Endodermal cell (in vitro differentiated cells): ENCODE results near the gene SLC5A10. TPM values are rescaled to one million over a fixed set of nuclear protein-coding genes. Genes with fewer than 3 reads are reported as not detected.
"Not testable (repeated sequence)": the region's sequence is repeated elsewhere in the genome, so short reads cannot be mapped to it uniquely, and the experiment has no call there.

Experiments
- DNase-seq: peaks from one replicate; pipeline ENCODE4 v3.0.0-alpha.2; 2017
- H3K27ac ChIP-seq: 2 replicates; pipeline ENCODE4 v1.5.1; 2013; ENCODE audit warnings: mild to moderate bottlenecking, low read depth, low read length, moderate library complexity
- H3K27me3 ChIP-seq: 2 replicates; pipeline ENCODE4 v1.6.1; 2013; ENCODE audit warnings: mild to moderate bottlenecking, low read length, moderate library complexity; ENCODE audit not compliant: insufficient read depth, control insufficient read depth, poor library complexity, severe bottlenecking
- H3K36me3 ChIP-seq: 2 replicates; pipeline ENCODE4 v1.7.0; 2013; ENCODE audit warnings: mild to moderate bottlenecking, low read length, moderate library complexity; ENCODE audit not compliant: control insufficient read depth, insufficient read depth
- H3K4me1 ChIP-seq: one replicate; pipeline ENCODE4 v1.7.0; 2013; ENCODE audit warnings: low read length; ENCODE audit not compliant: control insufficient read depth, insufficient read depth
- H3K4me3 ChIP-seq: 2 replicates; pipeline ENCODE4 v1.5.1; 2013; ENCODE audit warnings: mild to moderate bottlenecking, low read length, moderate library complexity
- H3K9ac ChIP-seq: 2 replicates; pipeline ENCODE4 v1.6.1; 2013; ENCODE audit warnings: mild to moderate bottlenecking, low read length, moderate library complexity; ENCODE audit not compliant: poor library complexity, severe bottlenecking; ENCODE audit errors: extremely low read depth
- H3K9me3 ChIP-seq: 2 replicates; pipeline ENCODE4 v1.6.1; 2013; ENCODE audit warnings: mild to moderate bottlenecking, low read length, moderate library complexity; ENCODE audit not compliant: control insufficient read depth
- H3K27ac Mint-ChIP-seq: 2 replicates; pipeline ENCODE4 v1.8.0; 2020; ENCODE audit warnings: mixed read lengths
- H3K27me3 Mint-ChIP-seq: 2 replicates; pipeline ENCODE4 v1.8.0; 2021; ENCODE audit warnings: mild to moderate bottlenecking, mixed read lengths; ENCODE audit not compliant: insufficient read depth
- H3K36me3 Mint-ChIP-seq: 2 replicates; pipeline ENCODE4 v1.8.0; 2020; ENCODE audit warnings: low read depth, mixed read lengths
- H3K4me1 Mint-ChIP-seq: 2 replicates; pipeline ENCODE4 v1.8.0; 2020; ENCODE audit warnings: mixed read lengths
- H3K4me3 Mint-ChIP-seq: 2 replicates; pipeline ENCODE4 v1.8.0; 2020; ENCODE audit warnings: mild to moderate bottlenecking, moderate library complexity, mixed read lengths
- H3K9me3 Mint-ChIP-seq: 2 replicates; pipeline ENCODE4 v1.8.0; 2020; ENCODE audit warnings: mild to moderate bottlenecking, mixed read lengths
- WGBS, 2 experiments: methylation state at CpG; one replicate each; pipeline versions ENCODE4 v1.1.5 to v1.1.7; 2013; ENCODE audit warnings: missing lambda C conversion rate in 2 of 2, mixed read lengths in 1 of 2; ENCODE audit not compliant: insufficient coverage in 1 of 2, insufficient read length in 1 of 2; 5-methylcytosine and 5-hydroxymethylcytosine counted together
- total RNA-seq, 2 donors: library from RNA; stranded (reverse); fragmentation: NEBNext Ultra II Directional in 1 of 2; extraction: Animal tissue kit (Norgen Biotek cat#: 25700) in 1 of 2; gene quantifications; 2 replicates in 1 of 2; 3 replicates in 1 of 2; pipeline ENCODE4 v1.2.1, GENCODE V29; 2021

SLC5A10 gene
- total RNA-seq, 2 donors from 2014 or later: 0.11 to 0.29 TPM

DNA sequence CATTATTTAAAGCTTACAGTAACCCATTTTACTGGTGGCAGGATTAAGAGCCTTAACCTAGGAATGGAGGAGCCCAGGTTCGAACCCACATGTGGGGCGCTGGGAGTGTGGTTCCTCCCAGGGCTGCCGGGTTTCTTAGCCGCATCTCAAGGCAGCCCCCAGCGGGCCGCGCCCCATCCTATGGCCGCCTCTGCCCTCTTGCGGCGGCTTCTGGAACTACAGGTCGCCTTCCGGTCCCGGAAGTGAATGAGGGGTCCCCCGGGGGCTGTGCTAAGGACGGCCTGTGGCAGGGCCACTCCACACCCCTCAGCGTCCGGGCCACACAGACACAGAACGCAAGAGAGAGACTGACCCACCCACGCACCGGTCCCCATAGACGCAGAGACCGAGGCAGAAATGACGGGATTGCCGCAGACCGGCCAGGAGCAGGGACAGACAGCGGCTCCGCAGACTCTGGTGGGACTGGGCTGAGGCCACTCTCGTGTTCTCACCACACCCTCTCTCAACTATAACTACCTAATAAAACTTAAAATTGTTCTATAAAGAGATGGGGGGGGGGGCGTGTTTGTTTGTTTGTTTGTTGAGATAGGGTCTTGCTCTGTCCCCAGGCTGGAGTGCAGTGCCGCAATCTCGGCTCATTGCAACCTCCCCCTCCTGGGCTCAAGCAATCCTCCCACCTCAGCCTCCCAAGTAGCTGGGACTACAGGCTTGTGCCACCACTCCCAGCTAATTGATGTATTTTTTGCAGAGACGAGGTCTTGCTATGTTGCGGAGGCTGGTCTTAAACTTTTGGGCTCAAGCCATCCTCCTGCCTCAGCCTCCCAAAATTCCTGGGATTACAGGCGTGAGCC lies 118.6 kb downstream of the SLC5A10 start:
- H3K27ac Mint-ChIP-seq, H3K9me3 ChIP-seq, H3K36me3 ChIP-seq, H3K9ac ChIP-seq, H3K4me3 Mint-ChIP-seq, H3K4me1 ChIP-seq, DNase-seq, H3K36me3 Mint-ChIP-seq, H3K4me1 Mint-ChIP-seq, H3K9me3 Mint-ChIP-seq, H3K27ac ChIP-seq, H3K4me3 ChIP-seq, H3K27me3 Mint-ChIP-seq, H3K27me3 ChIP-seq: not testable (repeated sequence)
- no CpG with 5 or more reads among the region's 34 CpGs for WGBS, 2 experiments

Other genes starting within 250 kb of the SLC5A10 start
- gene FBXW10, start 208.1 kb upstream of the SLC5A10 start, total RNA-seq: not detected
- 10 to 100 TPM; 28.1 to 39.7 TPM for gene TVP23B, start 171.0 kb upstream of the SLC5A10 start, total RNA-seq
- gene PRPSAP2, start 94.0 kb upstream of the SLC5A10 start, total RNA-seq: 10 to 100 TPM; 51.3 to 57.6 TPM
- 10 to 100 TPM; 24.2 to 27.0 TPM for gene FAM83G, start 52.6 kb downstream of the SLC5A10 start, total RNA-seq
- gene GRAP, start 94.8 kb downstream of the SLC5A10 start, total RNA-seq: under 1 TPM in 1 of 2 donors, not detected in 1; 0.15 TPM
- under 1 TPM in 1 of 2 donors, not detected in 1; 0.53 TPM for gene GRAPL, start 175.4 kb downstream of the SLC5A10 start, total RNA-seq